Right lobe of liver (tissue), 4 donors: ENCODE measurements around the gene SPNS2.
"Not testable (repeated sequence)": the region's sequence is repeated elsewhere in the genome, so short reads cannot be mapped to it uniquely, and the experiment has no call there.

ENCODE experiments used
- POLR2A ChIP-seq: fragments of 450-650 bp; IDR thresholded peaks from one replicate; pipeline ENCODE4 v1.6.1; 2017; ENCODE audit warnings: antibody characterized with exemption, mild to moderate bottlenecking
- TF ChIP-seq, protein P1 (sequence below), 4 donors: fragments of 200-600 bp in 3 of 4; fragments of 450-650 bp in 1 of 4; IDR thresholded peaks; one replicate each; pipeline versions ENCODE4 v1.5.1 to v1.8.0; 2016 to 2022; ENCODE audit warnings: antibody characterized with exemption in 4 of 4, mild to moderate bottlenecking in 2 of 4
- donor health status: DM: no; HTN: no; CAD: no.
- donor health status: DM: no; HTN: no; CAD: no.
- donor health status: DM: no; HTN: yes; CAD: no.

DNA sequence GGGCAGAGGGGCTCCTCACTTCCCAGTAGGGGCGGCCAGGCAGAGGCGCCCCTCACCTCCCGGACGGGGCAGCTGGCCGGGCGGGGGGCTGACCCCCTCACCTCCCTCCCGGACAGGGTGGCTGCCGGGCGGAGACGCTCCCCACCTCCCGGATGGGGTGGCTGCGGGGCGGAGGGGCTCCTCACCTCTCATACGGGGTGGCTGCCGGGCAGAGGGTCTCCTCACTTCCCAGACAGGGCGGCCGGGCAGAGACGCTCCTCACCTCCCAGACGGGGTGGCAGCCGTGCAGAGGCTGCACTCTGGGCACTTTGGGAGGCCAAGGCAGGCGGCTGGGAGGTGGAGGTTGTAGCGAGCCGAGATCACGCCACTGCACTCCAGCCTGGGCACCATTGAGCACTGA lies 79.7 kb downstream of the SPNS2 start:
- TF ChIP-seq, protein P1, sequence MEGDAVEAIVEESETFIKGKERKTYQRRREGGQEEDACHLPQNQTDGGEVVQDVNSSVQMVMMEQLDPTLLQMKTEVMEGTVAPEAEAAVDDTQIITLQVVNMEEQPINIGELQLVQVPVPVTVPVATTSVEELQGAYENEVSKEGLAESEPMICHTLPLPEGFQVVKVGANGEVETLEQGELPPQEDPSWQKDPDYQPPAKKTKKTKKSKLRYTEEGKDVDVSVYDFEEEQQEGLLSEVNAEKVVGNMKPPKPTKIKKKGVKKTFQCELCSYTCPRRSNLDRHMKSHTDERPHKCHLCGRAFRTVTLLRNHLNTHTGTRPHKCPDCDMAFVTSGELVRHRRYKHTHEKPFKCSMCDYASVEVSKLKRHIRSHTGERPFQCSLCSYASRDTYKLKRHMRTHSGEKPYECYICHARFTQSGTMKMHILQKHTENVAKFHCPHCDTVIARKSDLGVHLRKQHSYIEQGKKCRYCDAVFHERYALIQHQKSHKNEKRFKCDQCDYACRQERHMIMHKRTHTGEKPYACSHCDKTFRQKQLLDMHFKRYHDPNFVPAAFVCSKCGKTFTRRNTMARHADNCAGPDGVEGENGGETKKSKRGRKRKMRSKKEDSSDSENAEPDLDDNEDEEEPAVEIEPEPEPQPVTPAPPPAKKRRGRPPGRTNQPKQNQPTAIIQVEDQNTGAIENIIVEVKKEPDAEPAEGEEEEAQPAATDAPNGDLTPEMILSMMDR (IDR thresholded peaks at IDR 0.05) = not testable (repeated sequence)
- not testable (repeated sequence) for TF ChIP-seq POLR2A
